GM12864 (cell line): Measurements from ENCODE around the gene RNF225.

Source experiments
- DNase-seq: peaks from one replicate; pipeline ENCODE4 v3.0.0-alpha.2; 2011; ENCODE audit warnings: low read depth
- H3K4me3 ChIP-seq: 2 replicates; pipeline ENCODE4 v1.5.1; 2011; ENCODE audit warnings: mild to moderate bottlenecking, low read depth, low read length, control low read depth
- TF ChIP-seq, protein P1 (sequence below): IDR thresholded peaks from 2 replicates; pipeline ENCODE4 v1.5.1; 2011; ENCODE audit warnings: low read depth, mild to moderate bottlenecking, moderate library complexity, low read length, control low read depth, inconsistent platforms; ENCODE audit errors: missing control alignments

RNF225 gene

DNA sequence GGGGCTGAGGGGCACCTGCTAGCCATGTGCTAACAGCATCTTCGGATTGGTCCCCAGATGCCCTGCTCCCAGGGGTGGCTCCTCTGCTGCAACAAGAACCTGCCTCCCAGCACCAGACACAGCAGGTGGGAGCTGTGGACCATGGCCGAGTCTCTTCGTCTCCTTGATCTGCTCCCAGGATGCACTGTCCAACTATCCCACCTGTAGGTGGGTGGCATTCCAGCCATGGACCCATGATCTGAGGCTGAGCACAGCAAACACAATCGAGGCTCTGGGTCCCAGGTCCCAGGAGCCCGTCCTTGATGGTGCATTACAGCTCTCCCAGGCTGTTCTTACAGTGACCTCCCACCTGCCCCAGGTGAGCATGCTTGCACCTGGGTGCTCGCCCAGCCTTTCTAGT lies 16.2 kb upstream of the RNF225 start:
- DNase-seq = no peak
- TF ChIP-seq, protein P1, sequence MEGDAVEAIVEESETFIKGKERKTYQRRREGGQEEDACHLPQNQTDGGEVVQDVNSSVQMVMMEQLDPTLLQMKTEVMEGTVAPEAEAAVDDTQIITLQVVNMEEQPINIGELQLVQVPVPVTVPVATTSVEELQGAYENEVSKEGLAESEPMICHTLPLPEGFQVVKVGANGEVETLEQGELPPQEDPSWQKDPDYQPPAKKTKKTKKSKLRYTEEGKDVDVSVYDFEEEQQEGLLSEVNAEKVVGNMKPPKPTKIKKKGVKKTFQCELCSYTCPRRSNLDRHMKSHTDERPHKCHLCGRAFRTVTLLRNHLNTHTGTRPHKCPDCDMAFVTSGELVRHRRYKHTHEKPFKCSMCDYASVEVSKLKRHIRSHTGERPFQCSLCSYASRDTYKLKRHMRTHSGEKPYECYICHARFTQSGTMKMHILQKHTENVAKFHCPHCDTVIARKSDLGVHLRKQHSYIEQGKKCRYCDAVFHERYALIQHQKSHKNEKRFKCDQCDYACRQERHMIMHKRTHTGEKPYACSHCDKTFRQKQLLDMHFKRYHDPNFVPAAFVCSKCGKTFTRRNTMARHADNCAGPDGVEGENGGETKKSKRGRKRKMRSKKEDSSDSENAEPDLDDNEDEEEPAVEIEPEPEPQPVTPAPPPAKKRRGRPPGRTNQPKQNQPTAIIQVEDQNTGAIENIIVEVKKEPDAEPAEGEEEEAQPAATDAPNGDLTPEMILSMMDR = no peak
- H3K4me3 ChIP-seq = no peak overlapping the region

- H3K4me3 ChIP-seq = peak overlapping the region; percentile 74
- TF ChIP-seq, protein P1 = no peak
- DNase-seq = no peak
These were observed 15.3 kb upstream of the RNF225 start for GRCh38 chr19:58380037-58380661.

GRCh38 chr19:58380662-58381459 lies 14.6 kb upstream of the RNF225 start, which contains the start of gene ZNF837:
TSS of gene ZNF837 (minus strand) at chr19:58381030. CDS start at chr19:58369332, 11,698 bp downstream.
- peak; percentile 100 for DNase-seq
- TF ChIP-seq, protein P1 = no peak
- peak within 1 kb of the TSS; percentile 74 for H3K4me3 ChIP-seq

- no peak for DNase-seq
- TF ChIP-seq, protein P1 = no peak
- H3K4me3 ChIP-seq = peak overlapping the region; percentile 74
These were observed 13.8 kb upstream of the RNF225 start for GRCh38 chr19:58381460-58382212.

DNA sequence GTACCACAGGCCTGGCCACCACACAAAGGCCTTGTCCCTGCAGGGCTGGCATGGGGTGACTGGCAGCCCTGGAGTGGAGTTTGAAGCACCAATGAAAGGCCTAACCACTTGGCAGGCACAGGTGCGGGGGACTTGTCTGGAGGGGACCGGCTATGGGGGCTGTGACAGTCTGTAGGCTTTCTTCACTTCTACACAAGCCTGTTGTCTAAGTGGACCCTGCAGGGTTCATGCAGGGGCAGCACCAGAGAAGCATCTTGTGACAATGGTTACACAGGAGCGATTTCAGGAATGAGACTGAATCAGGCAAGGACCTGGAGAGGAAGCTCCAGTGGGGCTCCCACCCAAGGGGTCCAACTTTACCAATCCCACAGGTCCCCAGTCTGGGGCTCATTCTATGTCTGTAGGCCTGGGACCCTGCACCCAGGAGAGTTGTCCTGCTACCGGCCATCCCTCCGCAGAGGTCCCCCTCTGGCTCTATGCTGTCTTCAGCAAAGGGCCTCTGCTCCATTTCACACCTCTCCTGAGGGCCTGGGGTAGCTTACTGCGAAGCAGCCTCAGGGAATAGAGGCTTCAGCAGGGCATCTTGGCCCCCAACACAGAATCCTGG lies 12.4 kb upstream of the RNF225 start:
- DNase-seq = no peak
- TF ChIP-seq, protein P1 = no peak
- no peak overlapping the region for H3K4me3 ChIP-seq

DNA sequence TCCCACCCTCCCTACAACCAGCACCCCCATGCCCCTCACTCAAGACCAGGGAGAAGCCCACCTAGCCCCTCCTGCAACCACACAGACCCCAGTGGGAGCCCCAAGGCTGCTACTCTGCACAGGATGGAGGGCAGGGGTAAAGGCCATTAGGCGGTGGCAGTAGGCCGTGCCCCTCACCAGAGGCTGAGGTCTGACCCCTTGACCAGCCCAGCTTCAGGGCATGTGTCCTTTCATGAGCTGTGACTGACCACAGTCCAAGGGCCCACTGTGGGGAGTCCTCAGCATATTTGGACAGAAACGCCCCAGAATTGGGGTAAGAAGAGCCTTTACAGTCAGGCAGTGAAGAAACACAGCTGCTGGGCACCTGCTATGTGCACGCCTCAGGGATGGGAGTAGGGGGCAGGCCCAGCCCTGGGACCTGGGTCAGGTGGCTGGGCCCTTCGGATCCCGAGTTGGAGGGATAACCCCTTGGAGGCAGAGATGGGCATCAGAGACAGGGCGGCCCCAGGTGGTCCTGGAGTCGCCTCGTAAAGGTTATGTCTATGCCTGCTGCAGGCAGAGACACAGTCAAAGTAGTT lies 10.1 kb upstream of the RNF225 start:
- no peak for DNase-seq
- TF ChIP-seq, protein P1 = no peak
- peak overlapping the region; percentile 88 for H3K4me3 ChIP-seq
